Measurements from ENCODE around the gene LRAT.

The LRAT gene

GRCh38 chr4:154711522-154711921, 32.3 kb upstream of the LRAT start:
- Histone ChIP-seq H3K9me2 (replicated peaks; ENCODE audit: low read depth, low read length) (no peaks in the 10 kb centered on the region), H2AFZ (ENCODE audit: low read length) (no peak overlapping the region), H3K27me3 (ENCODE audit: insufficient read depth, low read length, poor library complexity, severe bottlenecking) (no peaks in the 10 kb centered on the region), H3K4me2 (ENCODE audit: low read depth, low read length, poor library complexity, severe bottlenecking) (no peak overlapping the region), H3F3A (ENCODE audit: low read depth) (no peaks in the 10 kb centered on the region), H4K20me1 (ENCODE audit: insufficient read depth, low read length, poor library complexity, severe bottlenecking) (no peaks in the 10 kb centered on the region), H3K36me3 (ENCODE audit: insufficient read depth, low read length) (no peaks in the 10 kb centered on the region), H3K79me2 (ENCODE audit: insufficient read depth, low read length) (no peaks in the 10 kb centered on the region), H3K4me1 (ENCODE audit: insufficient read depth, low read length, poor library complexity, severe bottlenecking) (no peaks in the 10 kb centered on the region), H3K9ac (ENCODE audit: low read depth, low read length, poor library complexity, severe bottlenecking) (no peak overlapping the region), H3K9me3 (ENCODE audit: insufficient read depth, low read depth, low read length) (no peaks in the 10 kb centered on the region), H3K4me3 (ENCODE audit: low read length, poor library complexity, severe bottlenecking) (no peak overlapping the region)
- TF ChIP-seq CTCF (conservative IDR thresholded peaks at IDR 0.05; ENCODE audit: low read length) = no peak
- no peak for TF ChIP-seq EZH2phosphoT487 (IDR thresholded peaks at IDR 0.05; ENCODE audit: borderline replicate concordance)

DNA sequence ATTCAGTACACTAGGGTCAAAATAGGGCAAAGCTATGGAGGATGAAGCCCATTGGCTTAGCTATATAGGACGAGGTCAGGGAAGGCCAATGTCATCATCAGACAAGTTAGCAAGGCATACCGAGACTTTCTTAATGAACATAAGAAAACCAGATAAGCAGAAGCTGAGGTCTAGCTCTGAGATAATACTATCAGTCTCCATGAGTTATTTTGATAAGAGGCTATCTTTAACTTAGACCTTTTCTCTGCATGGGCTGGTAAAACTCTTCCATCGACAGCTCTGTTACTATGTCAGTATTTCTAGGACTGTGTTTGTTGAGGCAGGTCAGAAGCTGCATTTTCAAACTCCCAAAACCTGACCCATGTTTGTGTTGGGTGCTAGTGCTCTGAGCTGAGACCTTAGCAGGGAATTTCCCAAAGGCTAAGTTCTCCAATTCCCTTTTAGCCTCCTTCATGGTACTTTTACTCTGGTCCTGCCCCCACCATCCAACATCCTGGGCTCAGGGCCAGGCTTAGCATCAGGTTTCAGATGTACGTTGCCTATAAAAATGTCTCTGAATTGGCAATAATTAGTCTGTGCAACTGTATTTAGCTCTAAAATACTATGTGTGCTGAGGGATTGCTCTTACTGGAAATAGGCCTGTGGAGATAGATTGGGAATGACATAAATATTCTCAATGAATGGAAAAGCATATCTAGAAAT, 29.3 kb upstream of the LRAT start:
- H3K4me3 ChIP-seq (ENCODE audit: low read length, poor library complexity, severe bottlenecking) = no peak overlapping the region
- no peaks in the 10 kb centered on the region for H3K4me1 ChIP-seq (ENCODE audit: insufficient read depth, low read length, poor library complexity, severe bottlenecking)
- H2AFZ ChIP-seq (ENCODE audit: low read length) = no peak overlapping the region
- no peak overlapping the region for H3K4me2 ChIP-seq (ENCODE audit: low read depth, low read length, poor library complexity, severe bottlenecking)
- H3K36me3 ChIP-seq (ENCODE audit: insufficient read depth, low read length) = no peaks in the 10 kb centered on the region
- no peaks in the 10 kb centered on the region for H3K79me2 ChIP-seq (ENCODE audit: insufficient read depth, low read length)
- TF ChIP-seq CTCF (conservative IDR thresholded peaks at IDR 0.05; ENCODE audit: low read length) (no peak), EZH2phosphoT487 (IDR thresholded peaks at IDR 0.05; ENCODE audit: borderline replicate concordance) (no peak)
- no peaks in the 10 kb centered on the region for H3K9me2 ChIP-seq (replicated peaks; ENCODE audit: low read depth, low read length)
- no peaks in the 10 kb centered on the region for H3F3A ChIP-seq (ENCODE audit: low read depth)
- no peak overlapping the region for H3K9ac ChIP-seq (ENCODE audit: low read depth, low read length, poor library complexity, severe bottlenecking)
- H3K27me3 ChIP-seq (ENCODE audit: insufficient read depth, low read length, poor library complexity, severe bottlenecking) = no peaks in the 10 kb centered on the region
- no peaks in the 10 kb centered on the region for H4K20me1 ChIP-seq (ENCODE audit: insufficient read depth, low read length, poor library complexity, severe bottlenecking)
- H3K9me3 ChIP-seq (ENCODE audit: insufficient read depth, low read depth, low read length) = no peaks in the 10 kb centered on the region

DNA sequence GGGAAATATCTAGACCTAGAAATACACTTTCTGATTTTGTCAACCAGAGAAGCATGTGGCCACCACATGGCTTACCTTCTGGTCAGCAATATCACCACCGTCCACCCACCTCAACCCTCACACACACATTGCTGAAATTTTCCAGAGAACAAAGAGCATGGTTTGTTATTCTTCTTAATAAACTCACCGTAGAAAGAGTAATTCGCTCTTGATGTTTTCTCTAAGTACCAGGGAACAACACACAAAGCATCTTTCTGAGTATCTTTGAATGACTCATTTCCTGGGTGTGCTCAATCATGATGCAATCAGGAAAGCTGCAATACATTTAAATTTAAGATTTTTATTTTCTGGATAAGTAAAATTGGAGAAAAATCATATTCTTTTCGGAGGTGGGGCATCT, 24.7 kb upstream of the LRAT start:
- H3K4me2 ChIP-seq (ENCODE audit: low read depth, low read length, poor library complexity, severe bottlenecking) = no peak overlapping the region
- no peak overlapping the region for H3K9ac ChIP-seq (ENCODE audit: low read depth, low read length, poor library complexity, severe bottlenecking)
- no peaks in the 10 kb centered on the region for H3F3A ChIP-seq (ENCODE audit: low read depth)
- H3K9me2 ChIP-seq (replicated peaks; ENCODE audit: low read depth, low read length) = no peaks in the 10 kb centered on the region
- no peak overlapping the region for H3K4me3 ChIP-seq (ENCODE audit: low read length, poor library complexity, severe bottlenecking)
- no peaks in the 10 kb centered on the region for H3K4me1 ChIP-seq (ENCODE audit: insufficient read depth, low read length, poor library complexity, severe bottlenecking)
- H3K36me3 ChIP-seq (ENCODE audit: insufficient read depth, low read length) = no peaks in the 10 kb centered on the region
- no peak overlapping the region for H2AFZ ChIP-seq (ENCODE audit: low read length)
- TF ChIP-seq EZH2phosphoT487 (IDR thresholded peaks at IDR 0.05; ENCODE audit: borderline replicate concordance) = no peak
- TF ChIP-seq CTCF (conservative IDR thresholded peaks at IDR 0.05; ENCODE audit: low read length) = no peak
- no peaks in the 10 kb centered on the region for H3K79me2 ChIP-seq (ENCODE audit: insufficient read depth, low read length)
- no peaks in the 10 kb centered on the region for H3K27me3 ChIP-seq (ENCODE audit: insufficient read depth, low read length, poor library complexity, severe bottlenecking)
- no peaks in the 10 kb centered on the region for H3K9me3 ChIP-seq (ENCODE audit: insufficient read depth, low read depth, low read length)
- no peaks in the 10 kb centered on the region for H4K20me1 ChIP-seq (ENCODE audit: insufficient read depth, low read length, poor library complexity, severe bottlenecking)
